AG09309 (cell line): ENCODE results near the gene C14orf180.
"Not testable (repeated sequence)": the region's sequence is repeated elsewhere in the genome, so short reads cannot be mapped to it uniquely, and the experiment has no call there.

Experiments used
- DNase-seq: peaks from one replicate; pipeline ENCODE4 v3.0.0-alpha.2; 2010; ENCODE audit warnings: low read depth
- H3K4me3 ChIP-seq: 2 replicates; pipeline ENCODE4 v1.5.1; 2011; ENCODE audit warnings: mild to moderate bottlenecking, low read depth, low read length, moderate library complexity; ENCODE audit not compliant: control insufficient read depth
- TF ChIP-seq, protein P1 (sequence below): IDR thresholded peaks from 2 replicates; pipeline ENCODE4 v1.5.1; 2011; ENCODE audit warnings: mild to moderate bottlenecking, low read depth, low read length, inconsistent platforms; ENCODE audit not compliant: insufficient read depth, control insufficient read depth; ENCODE audit errors: missing control alignments

C14orf180 gene

DNA sequence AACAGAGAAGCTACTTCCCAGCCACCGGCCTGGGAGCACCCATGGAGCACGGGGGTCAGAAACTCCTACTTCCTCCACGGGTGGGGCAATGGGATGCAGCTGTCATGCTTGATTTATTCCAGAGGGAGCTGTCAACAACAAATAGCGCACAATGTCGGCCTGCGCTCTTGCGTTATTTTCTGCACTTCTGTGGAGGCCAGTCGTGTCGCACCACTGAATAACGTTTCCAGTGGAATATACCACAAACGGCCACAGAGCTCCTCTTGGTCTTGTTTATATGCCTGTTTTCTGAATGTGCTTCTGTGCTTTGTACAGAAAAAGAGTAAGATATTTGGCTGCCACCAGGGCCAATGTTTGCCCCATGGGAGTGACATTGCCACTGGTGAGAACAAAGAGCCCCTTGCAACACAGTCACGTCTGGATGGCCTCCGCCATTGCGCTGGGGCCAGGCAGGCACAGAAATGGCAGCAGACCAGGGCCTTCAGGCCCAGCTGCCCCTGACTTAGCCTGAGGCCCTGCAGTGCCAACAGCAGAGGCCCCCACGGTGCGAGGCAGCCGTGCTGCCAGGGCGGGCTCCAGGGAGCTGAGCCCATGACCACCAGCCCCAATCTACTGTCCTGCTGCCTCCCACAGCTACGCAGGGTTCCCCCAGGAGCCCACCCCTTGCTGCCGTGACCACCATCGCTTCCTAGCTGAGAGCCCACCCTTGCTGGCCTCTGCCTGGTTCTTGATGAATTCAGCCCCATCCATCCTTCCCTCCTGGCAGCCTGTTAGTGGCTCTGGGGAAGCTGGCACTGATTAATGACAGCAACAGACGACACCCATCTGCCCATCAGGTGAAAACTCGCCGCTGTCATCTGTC, 53.9 kb downstream of the C14orf180 start:
- no peak for DNase-seq
- TF ChIP-seq, protein P1, sequence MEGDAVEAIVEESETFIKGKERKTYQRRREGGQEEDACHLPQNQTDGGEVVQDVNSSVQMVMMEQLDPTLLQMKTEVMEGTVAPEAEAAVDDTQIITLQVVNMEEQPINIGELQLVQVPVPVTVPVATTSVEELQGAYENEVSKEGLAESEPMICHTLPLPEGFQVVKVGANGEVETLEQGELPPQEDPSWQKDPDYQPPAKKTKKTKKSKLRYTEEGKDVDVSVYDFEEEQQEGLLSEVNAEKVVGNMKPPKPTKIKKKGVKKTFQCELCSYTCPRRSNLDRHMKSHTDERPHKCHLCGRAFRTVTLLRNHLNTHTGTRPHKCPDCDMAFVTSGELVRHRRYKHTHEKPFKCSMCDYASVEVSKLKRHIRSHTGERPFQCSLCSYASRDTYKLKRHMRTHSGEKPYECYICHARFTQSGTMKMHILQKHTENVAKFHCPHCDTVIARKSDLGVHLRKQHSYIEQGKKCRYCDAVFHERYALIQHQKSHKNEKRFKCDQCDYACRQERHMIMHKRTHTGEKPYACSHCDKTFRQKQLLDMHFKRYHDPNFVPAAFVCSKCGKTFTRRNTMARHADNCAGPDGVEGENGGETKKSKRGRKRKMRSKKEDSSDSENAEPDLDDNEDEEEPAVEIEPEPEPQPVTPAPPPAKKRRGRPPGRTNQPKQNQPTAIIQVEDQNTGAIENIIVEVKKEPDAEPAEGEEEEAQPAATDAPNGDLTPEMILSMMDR: no peak
- H3K4me3 ChIP-seq: no peak overlapping the region

DNA sequence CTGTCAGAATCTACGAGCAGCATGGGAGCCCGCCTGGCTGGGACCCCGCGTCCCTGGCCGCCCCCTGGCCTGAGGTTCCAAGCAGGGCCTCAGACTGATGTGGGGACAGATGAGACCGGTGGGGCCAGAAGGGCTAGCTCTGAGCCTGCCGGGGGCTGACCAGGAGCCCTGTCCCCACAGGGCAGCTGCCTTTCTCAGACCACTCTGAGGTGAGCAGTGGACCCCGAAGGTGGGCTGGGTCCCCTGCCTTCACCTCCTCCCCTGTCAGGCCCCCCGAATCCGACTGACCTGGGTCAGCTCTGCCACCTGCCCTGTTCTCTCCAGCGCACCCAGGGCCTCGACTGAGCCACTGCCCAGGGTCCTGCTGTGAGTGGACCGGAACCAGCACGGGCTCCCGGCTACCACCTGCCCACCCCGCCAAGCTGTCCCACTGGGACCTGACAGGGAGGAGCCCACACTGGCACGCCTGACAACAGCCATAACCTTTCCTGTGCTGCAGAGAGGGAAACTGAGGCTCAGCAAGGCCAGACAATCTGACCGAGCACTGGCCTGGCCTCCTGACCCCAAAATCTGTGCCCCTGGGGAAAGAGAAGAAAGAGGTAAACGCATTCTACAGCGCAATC, 54.7 kb downstream of the C14orf180 start:
- no peak for DNase-seq
- H3K4me3 ChIP-seq: no peak overlapping the region

DNA sequence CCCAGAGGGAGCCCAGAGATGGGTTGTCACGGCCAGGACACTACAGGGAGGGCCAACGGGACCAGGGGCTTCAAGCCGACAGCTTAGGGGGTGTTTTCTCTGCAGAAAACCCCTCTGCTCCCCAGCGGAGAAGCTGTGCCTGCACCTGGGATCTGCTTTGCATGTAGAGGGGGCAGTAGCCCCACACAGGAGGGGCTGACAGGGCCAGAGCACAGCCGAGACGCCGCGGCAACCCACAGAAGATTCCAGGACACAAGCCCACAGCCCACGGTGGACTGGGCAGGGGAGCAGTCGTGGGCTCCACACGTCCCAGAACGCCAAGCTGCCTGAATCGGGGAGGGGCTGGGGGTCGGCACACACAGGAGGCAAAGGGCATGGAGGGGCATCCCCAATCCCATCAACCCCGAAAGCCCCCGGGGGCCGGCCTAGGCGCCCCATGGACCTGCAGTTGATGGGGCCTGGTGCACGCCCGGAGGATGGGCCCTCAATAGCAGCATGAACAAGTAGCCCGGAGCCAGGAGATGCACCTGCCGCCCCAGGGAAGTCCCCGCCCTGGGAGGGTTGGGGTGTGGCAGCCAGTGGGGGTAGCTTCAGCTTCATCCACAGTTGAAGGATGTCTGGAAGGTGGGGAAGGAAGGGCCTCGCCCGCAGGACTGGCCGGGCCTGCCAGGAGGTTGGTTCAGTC, 55.5 kb downstream of the C14orf180 start:
- no peak for DNase-seq
- TF ChIP-seq, protein P1: no peak
- no peak overlapping the region for H3K4me3 ChIP-seq

More for the DNA sequence above, 54.7 kb downstream of the C14orf180 start:
- TF ChIP-seq, protein P1: no peak

DNA sequence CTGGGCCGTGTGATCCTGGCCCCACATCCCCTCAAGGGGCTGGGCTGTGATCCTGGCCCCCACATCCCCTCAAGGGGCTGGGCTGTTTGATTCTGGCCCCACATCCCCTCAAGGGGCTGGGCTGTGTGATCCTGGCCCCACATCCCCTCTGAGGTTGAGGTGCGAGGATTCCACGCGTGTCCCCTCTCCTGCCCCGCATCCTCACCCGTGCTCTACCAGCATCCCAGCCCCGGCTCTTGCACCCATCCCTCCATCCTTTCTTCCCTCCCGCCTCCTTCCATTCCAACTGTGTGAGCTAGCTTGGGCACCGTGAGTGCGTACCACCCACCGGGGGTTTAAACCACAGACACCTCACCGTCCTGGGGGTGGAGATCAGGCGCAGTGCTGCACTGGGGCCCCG, 56.2 kb downstream of the C14orf180 start:
- DNase-seq: no peak
- TF ChIP-seq, protein P1: no peak
- no peak overlapping the region for H3K4me3 ChIP-seq

DNA sequence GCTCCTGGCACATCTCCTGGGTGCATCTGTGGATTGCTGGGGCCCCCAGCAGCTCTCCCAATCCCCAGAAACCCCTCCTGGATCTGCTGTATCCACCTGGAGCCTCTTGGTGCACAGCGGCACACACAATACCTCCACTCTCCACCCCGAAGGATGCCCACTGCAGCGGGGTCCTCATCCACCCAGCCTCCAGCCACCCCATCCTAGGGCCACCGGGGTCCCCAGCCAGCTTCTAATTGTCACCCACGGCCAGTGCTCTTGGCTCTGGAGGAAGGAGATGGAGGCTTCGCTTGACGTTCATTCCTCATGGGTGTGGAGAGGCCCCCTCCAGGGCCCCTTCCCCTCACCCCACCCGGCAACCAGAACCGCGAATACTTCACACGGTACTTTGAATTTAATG, 56.6 kb downstream of the C14orf180 start:
- no peak for DNase-seq
- TF ChIP-seq, protein P1: no peak
- no peak overlapping the region for H3K4me3 ChIP-seq

DNA sequence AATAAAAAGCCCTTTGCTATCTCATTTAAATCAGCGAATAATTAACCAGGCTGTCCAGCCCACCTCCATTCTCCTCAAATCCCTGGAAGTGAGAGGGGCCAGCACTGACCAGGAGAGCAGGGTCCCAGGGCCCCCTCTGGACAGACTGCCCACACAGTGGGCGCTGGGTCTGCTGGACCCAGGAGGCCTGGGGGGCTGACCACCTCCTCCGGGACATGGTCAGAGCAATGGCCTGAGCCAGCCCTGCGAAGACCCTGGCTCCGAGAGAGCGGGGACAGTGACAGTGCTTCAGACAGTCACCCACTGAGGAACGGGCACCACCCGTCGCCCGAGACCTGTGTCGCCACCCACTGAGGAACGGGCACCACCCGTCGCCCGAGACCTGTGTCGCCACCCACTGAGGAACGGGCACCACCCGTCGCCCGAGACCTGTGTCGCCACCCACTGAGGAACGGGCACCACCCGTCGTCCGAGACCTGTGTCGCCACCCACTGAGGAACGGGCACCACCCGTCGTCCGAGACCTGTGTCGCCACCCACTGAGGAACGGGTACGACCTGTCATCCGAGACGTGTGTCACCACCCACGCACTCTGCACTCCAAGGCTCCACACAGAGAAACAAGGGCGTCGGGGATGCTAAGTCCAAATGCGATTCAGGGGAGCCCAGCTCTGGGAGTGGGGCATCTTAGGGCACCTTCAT, 57.4 kb downstream of the C14orf180 start:
- not testable (repeated sequence) for H3K4me3 ChIP-seq

DNA sequence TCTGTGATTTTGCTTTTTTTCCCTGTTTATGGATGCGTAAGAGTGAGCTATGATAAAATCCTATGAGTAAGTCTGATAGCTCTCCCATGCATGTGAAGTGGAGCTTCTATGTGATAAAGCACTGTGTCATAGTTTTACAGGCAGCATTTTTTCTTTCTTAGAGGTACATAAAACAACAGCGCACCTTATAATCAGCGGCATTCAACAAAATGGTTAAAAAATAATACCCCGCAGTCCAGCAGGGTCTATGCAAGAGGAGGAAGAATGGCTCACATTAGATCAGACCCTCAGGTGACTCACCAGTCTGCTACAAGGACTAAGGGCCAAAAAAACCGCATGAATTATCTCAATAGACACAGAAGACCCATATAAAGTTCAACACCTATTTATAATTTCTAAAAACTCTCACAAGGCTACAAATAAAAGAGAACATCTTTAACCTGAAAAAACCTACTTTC, 58.0 kb downstream of the C14orf180 start:
- DNase-seq: no peak
- TF ChIP-seq, protein P1: no peak
- no peak overlapping the region for H3K4me3 ChIP-seq

More for the DNA sequence above, 57.4 kb downstream of the C14orf180 start:
- not testable (repeated sequence) for DNase-seq
